Retinal pigment epithelial cell (primary cell): Measurements from ENCODE around the gene OSBPL7.
A peak's percentile ranks its signal among the peaks of the same experiment; 100 is the strongest.

ENCODE experiments used
- DNase-seq: peaks from one replicate; pipeline ENCODE4 v3.0.0-alpha.2; 2010; ENCODE audit warnings: low read depth
- H3K4me3 ChIP-seq: 2 replicates; pipeline ENCODE4 v1.5.1; 2011; ENCODE audit warnings: mild to moderate bottlenecking, low read length, control low read depth, moderate library complexity
- CTCF ChIP-seq: conservative IDR thresholded peaks from 2 replicates; pipeline ENCODE4 v1.5.1; 2011; ENCODE audit warnings: low read depth, low read length, control low read depth, inconsistent platforms

Gene OSBPL7

GRCh38 chr17:47806026-47806912, 15.3 kb downstream of the OSBPL7 start:
- no peak for DNase-seq
- no peak overlapping the region for H3K4me3 ChIP-seq
- no peak for TF ChIP-seq CTCF

- TF ChIP-seq CTCF = no peak
- H3K4me3 ChIP-seq = no peak overlapping the region
- no peak for DNase-seq
These were observed 17.1 kb downstream of the OSBPL7 start for GRCh38 chr17:47804461-47804860.

GRCh38 chr17:47803751-47804150, 17.8 kb downstream of the OSBPL7 start:
- no peak for DNase-seq
- H3K4me3 ChIP-seq = no peak overlapping the region
- no peak for TF ChIP-seq CTCF

- no peak for DNase-seq
- H3K4me3 ChIP-seq = no peak overlapping the region
- no peak for TF ChIP-seq CTCF
These were observed 18.4 kb downstream of the OSBPL7 start for GRCh38 chr17:47803201-47803600.

DNA sequence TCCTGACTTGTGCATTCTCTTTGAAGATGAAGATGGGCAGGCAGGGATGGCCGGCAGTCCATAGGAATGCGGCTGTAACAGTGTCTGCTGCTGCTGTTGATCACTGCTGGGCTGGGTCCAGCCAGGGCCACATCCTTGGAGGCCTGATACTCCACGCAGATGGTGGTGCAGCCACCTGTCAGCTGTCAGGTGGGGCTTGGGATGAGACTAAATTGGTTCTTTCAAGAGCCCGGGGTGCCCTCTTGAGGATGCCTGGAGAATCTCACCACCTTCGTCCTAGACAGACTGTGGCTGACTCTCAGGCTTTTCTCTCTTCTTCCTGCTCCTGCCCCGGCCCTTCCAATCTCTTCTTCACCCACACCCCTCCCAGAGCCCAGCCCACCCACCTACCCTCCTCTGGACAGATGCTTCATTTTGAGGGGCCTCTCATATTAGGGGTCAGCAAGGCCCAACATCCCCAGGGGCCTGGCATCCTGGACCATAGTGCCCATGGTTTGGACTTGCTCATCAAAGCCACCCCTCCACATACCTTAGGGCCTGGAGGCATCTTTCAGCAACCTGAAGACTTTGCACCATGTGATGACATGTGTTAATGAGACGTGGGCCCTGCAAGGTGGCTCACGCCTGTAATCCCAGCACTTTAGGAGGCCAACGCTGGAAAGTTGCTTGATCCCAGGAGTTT, 19.1 kb downstream of the OSBPL7 start:
- DNase-seq = no peak
- peak; percentile 72 for TF ChIP-seq CTCF
- H3K4me3 ChIP-seq = no peak overlapping the region

DNA sequence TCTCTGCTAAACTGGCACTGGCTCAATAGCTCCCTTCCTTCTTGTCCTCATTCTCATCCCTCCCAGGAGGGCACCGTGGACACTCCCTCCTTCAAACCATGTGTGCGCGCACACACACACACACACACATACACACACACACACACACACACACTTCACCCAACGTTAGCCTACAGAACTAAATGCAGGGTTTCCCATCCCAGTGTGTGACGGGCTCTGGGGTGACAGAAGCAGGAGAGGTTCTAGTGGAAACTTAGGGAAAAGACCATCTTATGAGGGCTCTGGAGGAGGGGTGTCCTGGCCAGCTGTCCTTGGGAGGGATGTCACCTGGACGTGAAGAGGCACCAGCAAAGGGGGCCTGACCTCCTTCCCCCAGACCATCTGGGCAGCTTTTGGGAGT, 19.7 kb downstream of the OSBPL7 start:
- H3K4me3 ChIP-seq = no peak overlapping the region
- no peak for TF ChIP-seq CTCF
- no peak for DNase-seq

GRCh38 chr17:47801176-47801765, 20.3 kb downstream of the OSBPL7 start:
- no peak for TF ChIP-seq CTCF
- no peak for DNase-seq
- H3K4me3 ChIP-seq = no peak overlapping the region
